ENCODE data around the gene THOC3.
"Not testable (repeated sequence)": the region's sequence is repeated elsewhere in the genome, so short reads cannot be mapped to it uniquely, and the experiment has no call there.

DNA sequence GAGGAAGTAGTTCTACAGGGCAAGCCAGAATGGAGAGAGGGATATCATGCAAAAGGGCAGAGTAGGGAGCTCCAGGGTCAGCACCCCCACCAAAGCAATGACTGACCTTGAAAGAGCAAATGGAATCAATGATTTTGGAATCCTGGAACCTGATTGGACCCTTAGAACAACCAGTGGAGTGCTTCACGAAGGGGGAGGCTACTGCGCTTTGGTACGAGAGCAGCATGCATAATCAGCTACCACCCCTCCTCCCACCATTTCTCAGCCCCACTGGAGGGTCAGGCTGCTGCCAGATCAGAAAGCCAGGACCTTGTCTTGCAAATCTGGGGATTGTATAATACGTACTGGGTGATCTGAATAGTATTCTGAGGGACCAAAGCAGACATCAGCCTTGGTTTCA is 43.0 kb upstream of the THOC3 start:
- TF ChIP-seq, protein P1, sequence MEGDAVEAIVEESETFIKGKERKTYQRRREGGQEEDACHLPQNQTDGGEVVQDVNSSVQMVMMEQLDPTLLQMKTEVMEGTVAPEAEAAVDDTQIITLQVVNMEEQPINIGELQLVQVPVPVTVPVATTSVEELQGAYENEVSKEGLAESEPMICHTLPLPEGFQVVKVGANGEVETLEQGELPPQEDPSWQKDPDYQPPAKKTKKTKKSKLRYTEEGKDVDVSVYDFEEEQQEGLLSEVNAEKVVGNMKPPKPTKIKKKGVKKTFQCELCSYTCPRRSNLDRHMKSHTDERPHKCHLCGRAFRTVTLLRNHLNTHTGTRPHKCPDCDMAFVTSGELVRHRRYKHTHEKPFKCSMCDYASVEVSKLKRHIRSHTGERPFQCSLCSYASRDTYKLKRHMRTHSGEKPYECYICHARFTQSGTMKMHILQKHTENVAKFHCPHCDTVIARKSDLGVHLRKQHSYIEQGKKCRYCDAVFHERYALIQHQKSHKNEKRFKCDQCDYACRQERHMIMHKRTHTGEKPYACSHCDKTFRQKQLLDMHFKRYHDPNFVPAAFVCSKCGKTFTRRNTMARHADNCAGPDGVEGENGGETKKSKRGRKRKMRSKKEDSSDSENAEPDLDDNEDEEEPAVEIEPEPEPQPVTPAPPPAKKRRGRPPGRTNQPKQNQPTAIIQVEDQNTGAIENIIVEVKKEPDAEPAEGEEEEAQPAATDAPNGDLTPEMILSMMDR (IDR thresholded peaks at IDR 0.05) = not testable (repeated sequence)
- TF ChIP-seq POLR2A (IDR thresholded peaks at IDR 0.05) = not testable (repeated sequence)
